Activated T-helper 1 cell treated with Interleukin-2 at 50 U/mL for 16 hours (primary cell): Measurements from ENCODE around the gene LRRC56.

Source experiments
- DNase-seq: peaks from one replicate; pipeline ENCODE4 v3.0.0-alpha.2; 2020; ENCODE audit warnings: low read depth

Gene LRRC56

DNA sequence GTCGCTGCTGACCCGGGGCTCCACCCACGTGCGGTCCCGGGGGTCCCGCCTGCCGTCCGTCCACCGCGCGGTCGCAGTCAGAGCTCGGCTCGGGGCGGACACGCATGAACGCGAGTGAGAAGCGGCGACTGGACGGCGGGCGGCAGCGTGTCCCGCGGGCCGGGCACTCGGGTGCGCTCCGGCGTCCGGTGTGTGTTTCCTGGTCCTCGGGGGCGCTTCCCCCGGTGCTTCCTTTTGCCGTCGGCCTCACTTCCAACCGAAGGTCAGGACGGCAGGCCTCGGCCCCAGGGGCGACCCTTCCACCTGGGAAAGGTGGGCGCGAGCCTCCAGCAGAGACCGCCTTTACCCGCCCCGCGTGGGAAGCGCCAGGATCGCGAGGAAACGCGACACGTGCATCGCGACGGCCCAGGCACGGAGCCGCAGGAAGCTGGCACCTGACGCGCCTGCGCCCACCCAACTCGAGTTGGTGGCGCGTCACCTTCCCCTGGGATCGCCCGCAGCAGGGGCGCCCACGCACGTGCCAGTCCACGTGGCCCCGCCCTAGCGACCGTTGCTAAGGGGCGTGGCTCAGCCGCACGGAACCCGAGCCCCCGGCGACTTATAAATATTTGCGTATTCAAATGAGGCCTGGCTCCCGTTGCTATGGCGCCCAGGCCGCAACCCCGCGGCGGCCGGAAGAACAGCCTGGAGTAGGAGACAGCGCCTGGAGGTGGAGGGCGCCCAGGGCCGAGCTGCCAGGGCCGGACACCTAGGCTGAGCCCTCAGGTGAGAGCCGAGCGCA, at the start of gene LRRC56:
TSS of gene LRRC56 (plus strand) at position 687 of the 781 bp plus-strand sequence. CDS start 3,158 bp downstream, outside the sequence.
- DNase-seq, result peak; percentile 85

- DNase-seq, result no peak
Measured at GRCh38 chr11:487571-488021, 49.7 kb upstream of the LRRC56 start.

DNA sequence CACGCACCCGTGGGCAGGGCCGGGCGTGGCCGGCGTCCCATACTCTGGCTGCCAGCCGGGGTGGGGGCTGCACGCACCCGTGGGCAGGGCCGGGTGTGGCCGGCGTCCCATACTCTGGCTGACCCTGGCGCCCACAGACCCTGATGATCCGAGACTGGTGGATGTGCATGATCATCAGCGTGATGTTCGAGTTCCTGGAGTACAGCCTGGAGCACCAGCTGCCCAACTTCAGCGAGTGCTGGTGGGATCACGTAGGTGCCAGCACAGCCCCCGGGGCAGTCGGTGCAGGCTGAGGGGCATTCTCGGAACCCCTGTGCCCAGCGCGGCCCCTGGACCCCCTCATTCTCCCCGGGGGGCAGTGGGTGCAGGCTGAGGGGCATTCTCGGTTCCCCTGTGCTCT, 49.3 kb upstream of the LRRC56 start:
- DNase-seq, result no peak

GRCh38 chr11:488579-488978, 48.7 kb upstream of the LRRC56 start:
- DNase-seq, result no peak

- DNase-seq, result no peak
Measured at GRCh38 chr11:488992-489391, 48.3 kb upstream of the LRRC56 start.

DNA sequence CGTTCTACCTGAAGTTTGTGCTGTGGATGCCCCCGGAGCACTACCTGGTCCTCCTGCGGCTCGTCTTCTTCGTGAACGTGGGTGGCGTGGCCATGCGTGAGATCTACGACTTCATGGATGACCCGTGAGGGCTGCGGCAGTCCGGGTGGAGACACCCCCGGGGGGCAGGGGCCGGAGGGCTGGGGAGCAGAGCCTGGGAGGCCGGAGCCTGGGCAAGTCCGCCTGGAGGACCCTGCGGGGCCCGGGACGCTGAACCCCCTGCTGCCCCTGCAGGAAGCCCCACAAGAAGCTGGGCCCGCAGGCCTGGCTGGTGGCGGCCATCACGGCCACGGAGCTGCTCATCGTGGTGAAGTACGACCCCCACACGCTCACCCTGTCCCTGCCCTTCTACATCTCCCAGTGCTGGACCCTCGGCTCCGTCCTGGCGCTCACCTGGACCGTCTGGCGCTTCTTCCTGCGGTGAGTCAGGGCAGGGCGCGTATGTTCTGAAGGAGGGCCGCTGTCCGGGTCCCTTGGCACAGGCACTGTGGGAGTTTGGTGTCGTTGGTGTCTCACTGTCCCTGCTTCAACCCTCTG, 47.6 kb upstream of the LRRC56 start:
- DNase-seq, result no peak

DNA sequence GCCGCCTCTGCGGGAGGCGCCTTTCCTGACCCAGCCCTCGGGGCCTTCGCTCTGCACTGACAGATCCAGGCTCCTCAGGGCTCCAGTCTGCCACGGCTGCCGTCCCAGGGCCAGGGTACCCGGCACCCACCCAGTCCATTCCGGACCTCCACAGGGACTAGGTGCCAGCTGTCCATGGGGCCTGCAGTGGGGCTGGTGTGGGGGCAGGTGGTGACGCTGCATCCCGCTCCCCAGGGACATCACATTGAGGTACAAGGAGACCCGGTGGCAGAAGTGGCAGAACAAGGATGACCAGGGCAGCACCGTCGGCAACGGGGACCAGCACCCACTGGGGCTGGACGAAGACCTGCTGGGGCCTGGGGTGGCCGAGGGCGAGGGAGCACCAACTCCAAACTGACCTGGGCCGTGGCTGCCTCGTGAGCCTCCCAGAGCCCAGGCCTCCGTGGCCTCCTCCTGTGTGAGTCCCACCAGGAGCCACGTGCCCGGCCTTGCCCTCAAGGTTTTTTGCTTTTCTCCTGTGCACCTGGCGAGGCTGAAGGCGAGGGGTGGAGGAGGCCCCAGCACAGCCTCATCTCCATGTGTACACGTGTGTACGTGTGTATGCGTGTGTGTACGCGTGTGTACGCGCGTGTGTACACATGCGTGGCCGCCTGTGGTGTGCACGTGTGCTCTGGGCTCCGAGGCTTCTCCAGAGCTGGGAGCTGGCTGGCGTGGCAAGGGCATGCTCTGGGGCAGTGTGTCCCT, 47.0 kb upstream of the LRRC56 start:
- DNase-seq, result no peak

GRCh38 chr11:490930-491260, 46.4 kb upstream of the LRRC56 start:
- DNase-seq, result no peak

DNA sequence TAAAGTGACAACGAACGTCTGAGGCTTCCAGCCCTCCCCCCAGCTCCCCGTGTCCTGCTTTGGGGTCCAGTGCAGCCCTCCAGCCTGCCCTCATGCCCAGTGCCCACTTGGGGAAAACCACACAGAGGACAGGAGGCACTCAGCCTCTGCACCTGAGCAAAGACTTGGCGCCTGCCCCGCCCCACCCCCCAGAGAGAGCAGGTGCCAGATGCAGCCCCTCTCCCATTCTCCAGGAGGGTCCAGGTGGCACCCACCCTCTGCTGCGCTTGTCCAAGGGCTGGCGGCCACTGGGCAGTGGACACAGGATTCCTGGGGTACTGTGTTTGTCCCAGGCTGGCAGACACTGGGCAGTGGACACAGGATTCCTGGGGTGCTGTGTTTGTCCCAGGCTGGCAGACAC, 46.0 kb upstream of the LRRC56 start:
- no peak for DNase-seq

- no peak for DNase-seq
Measured at GRCh38 chr11:492427-493226, 44.7 kb upstream of the LRRC56 start.

GRCh38 chr11:494761-495536, 42.4 kb upstream of the LRRC56 start:
- no peak for DNase-seq

DNA sequence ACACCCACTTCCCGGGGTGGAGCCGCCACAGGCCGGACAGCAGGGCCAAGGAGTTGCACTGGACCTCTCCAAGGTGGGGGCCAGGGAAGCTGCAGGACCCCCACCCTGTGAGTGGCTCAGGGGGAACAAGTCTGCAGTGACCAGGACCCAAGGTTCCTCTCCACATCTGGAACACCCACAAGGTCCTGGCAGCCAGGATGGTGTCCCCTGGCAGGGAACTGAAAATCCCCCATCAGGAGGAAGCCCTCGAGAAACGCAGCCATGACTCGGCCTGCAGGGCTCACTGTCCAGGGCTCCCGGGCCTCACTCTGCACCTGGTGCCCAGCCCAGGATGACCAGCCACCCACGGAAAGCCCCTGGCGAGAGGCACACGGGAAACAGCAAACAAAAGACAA, 41.8 kb upstream of the LRRC56 start:
- no peak for DNase-seq

DNA sequence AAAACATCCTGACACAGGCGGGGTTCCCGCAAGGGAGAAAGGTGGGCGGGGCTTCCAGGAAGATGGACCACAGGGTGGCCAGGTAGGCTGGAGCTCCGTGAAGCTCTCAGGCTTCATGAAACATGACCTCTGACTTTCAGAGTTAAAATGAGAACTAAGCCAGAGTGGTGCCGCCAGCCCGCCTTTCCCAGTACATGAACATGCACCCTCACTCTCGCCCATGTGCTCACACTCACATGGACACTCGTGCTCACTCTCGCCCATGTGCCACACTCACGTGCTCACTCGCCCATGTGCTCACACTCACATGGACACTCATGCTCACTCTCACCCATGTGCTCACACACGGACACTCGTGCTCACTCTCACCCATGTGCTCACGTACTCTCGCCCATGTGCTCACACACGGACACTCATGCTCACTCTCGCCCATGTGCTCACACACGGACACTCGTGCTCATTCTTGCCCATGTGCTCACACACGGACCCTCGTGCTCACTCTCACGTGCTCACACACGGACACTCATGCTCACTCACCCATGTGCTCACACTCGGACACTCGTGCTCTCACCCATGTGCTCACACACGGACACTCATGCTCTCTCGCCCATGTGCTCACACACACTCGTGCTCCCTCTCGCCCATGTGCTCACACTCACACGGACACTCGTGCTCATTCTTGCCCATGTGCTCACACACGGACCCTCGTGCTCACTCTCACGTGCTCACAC, 40.3 kb upstream of the LRRC56 start:
- no peak for DNase-seq

- no peak for DNase-seq
Measured at GRCh38 chr11:497565-498296, 39.6 kb upstream of the LRRC56 start.

DNA sequence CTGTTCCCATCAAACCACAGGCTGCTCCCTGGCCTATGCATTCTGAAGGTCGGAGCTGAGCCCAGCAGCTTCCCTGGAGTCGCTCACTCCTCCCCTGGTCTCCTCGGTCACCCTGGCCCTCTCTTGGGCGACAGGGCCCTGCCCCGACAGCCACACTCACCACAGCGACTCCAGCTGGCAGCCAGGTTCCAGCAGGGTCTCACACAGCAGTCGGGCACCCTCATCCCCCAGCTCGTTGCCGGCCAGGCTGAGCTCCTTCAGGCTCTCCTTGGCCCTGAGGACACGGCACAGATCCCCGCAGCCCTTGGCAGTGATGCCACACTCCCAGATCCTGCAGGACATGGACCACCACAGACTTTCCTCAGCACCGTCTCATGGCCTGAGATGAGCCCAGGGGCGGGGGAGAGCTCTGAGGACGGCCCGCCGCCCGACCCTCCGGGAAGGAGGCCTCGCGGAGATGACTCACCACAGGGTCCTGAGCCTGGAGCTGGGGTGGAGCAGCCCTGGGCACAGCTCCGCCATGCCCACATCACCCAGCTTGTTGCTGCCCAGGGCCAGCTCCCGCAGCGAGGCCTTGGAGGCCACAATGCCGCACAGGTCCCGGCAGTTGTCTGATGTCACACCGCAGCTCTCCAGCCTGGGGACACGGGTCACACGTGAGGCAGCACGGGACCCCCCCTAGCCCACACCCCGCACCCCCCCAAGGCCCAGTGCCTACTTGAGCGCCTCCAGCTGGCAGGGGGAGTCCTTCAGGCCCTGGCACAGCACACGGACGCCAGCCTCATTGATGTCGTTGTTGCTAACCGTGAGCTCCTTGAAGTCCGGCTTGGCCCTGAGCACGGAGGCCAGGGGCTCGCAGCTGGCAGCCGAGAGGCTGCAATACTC, 38.8 kb upstream of the LRRC56 start:
- no peak for DNase-seq

- no peak for DNase-seq
Measured at GRCh38 chr11:499201-500076, 37.9 kb upstream of the LRRC56 start.

- DNase-seq, result no peak
Measured at GRCh38 chr11:501001-501682, 36.2 kb upstream of the LRRC56 start.
